ENCODE measurements around the gene FUZ. TPM values are rescaled to one million over a fixed set of nuclear protein-coding genes. Genes with fewer than 3 reads are reported as not detected.

FUZ gene
- total and polyA plus RNA-seq, 2 donors (not counting 1 experiment from before 2014, with no cell fraction given): 30.2 to 31.5 TPM

DNA sequence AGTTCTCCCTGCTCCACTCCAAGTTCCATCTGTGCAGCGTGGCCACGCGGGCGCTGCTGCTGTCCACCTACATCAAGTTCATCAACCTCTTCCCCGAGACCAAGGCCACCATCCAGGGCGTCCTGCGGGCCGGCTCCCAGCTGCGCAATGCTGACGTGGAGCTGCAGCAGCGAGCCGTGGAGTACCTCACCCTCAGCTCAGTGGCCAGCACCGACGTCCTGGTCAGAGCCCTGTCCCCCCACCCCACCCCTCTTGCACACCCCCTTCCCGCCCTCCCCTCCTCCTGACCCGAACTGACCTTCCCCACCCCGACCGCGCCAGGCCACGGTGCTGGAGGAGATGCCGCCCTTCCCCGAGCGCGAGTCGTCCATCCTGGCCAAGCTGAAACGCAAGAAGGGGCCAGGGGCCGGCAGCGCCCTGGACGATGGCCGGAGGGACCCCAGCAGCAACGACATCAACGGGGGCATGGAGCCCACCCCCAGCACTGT is 11.6 kb downstream of the FUZ start:
- intact Hi-C loops (cut with micrococcal nuclease): no loop called here
- Histone ChIP-seq H3K4me2 (replicated peaks; ENCODE audit: low read depth, low read length, poor library complexity, severe bottlenecking) (no peak overlapping the region), H4K20me1 (ENCODE audit: control insufficient read depth, insufficient read depth, low read length, poor library complexity, severe bottlenecking) (no peaks in the 10 kb centered on the region), H3K27me3 (replicated peaks in 1 of 4; ENCODE audit: control extremely low read depth in 1 of 4, control insufficient read depth in 3 of 4, insufficient read depth in 4 of 4, low read length in 3 of 4) (no peaks in the 10 kb centered on the region), H3K4me1 (ENCODE audit: control insufficient read depth in 2 of 2, insufficient read depth in 2 of 2, low read length in 2 of 2) (peaks cover 0 to under 1% of the 10 kb centered on the region in 2 donors), H3K79me2 (ENCODE audit: control insufficient read depth, insufficient read depth, low read length) (no peaks in the 10 kb centered on the region), H3K27ac (ENCODE audit: low read length in 2 of 2) (no peak overlapping the region), H3K36me3 (replicated peaks in 1 of 2; ENCODE audit: control extremely low read depth in 1 of 2, control insufficient read depth in 1 of 2, extremely low read depth in 1 of 2, insufficient read depth in 2 of 2, low read length in 1 of 2) (peaks cover 0 to 71% of the 10 kb centered on the region in 2 experiments), H3K4me3 (ENCODE audit: control extremely low read depth in 1 of 5, extremely low read depth in 1 of 5, insufficient read depth in 1 of 5, low read depth in 2 of 5, low read length in 4 of 5) (no peak overlapping the region), H2AFZ (ENCODE audit: insufficient read depth, low read depth, low read length, poor library complexity, severe bottlenecking) (no peak overlapping the region), H3K9me3 (ENCODE audit: control extremely low read depth in 1 of 3, control insufficient read depth in 2 of 3, insufficient read depth in 1 of 3, low read length in 2 of 3) (peaks cover 0 to 3% (median 0%) of the 10 kb centered on the region in 3 donors), H3K9ac (ENCODE audit: low read length) (no peak overlapping the region)
- no peak for ATAC-seq (ENCODE audit: low read depth)
- ChIA-PET CTCF (no interaction called here), POLR2A (no interaction called here)
- no peak for TF ChIP-seq EZH2 (IDR thresholded peaks at IDR 0.05; ENCODE audit: borderline replicate concordance, insufficient read depth, low read depth, low read length, poor library complexity, severe bottlenecking)
- H3K27ac Mint-ChIP-seq: peak overlapping the region; percentile 41
- DNase-seq: no peak
- WGBS (ENCODE audit: insufficient coverage): 99% methylated on average over 26 of the region's 32 CpGs
- no peak overlapping the region for H3K4me3 Mint-ChIP-seq
- H3K9me3 Mint-ChIP-seq (ENCODE audit: insufficient read depth): no peaks in the 10 kb centered on the region
- H3K27me3 Mint-ChIP-seq: no peaks in the 10 kb centered on the region
- peaks cover 3% of the 10 kb centered on the region for H3K4me1 Mint-ChIP-seq

DNA sequence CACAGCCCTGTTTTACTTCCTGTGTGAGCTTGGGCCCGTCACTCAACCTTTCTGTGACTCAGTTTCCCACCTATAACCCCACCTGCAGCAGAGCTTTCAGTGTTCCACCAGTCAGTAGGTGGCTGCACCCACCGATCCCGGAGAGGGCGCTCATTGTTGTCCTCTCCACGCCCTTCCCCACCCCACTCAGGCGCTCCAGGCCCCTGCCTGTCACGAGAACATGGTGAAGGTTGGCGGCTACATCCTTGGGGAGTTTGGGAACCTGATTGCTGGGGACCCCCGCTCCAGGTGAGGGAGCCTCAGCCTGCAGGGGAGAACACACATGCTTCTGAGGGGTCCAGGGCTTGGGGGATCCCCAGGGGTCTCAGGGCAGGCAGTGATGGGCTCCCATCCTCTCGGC is 12.3 kb downstream of the FUZ start:
- Mint-ChIP-seq H3K27ac (no peak overlapping the region), H3K4me3 (no peak overlapping the region), H3K4me1 (no peaks in the 10 kb centered on the region), H3K9me3 (ENCODE audit: insufficient read depth) (no peaks in the 10 kb centered on the region), H3K27me3 (no peaks in the 10 kb centered on the region)
- Histone ChIP-seq H3K9me3 (ENCODE audit: control extremely low read depth in 1 of 3, control insufficient read depth in 2 of 3, insufficient read depth in 1 of 3, low read length in 2 of 3) (peaks cover 0 to 3% (median 0%) of the 10 kb centered on the region in 3 donors), H3K9ac (ENCODE audit: low read length) (no peak overlapping the region), H2AFZ (ENCODE audit: insufficient read depth, low read depth, low read length, poor library complexity, severe bottlenecking) (no peak overlapping the region), H3K79me2 (ENCODE audit: control insufficient read depth, insufficient read depth, low read length) (no peaks in the 10 kb centered on the region), H4K20me1 (ENCODE audit: control insufficient read depth, insufficient read depth, low read length, poor library complexity, severe bottlenecking) (no peaks in the 10 kb centered on the region), H3K27me3 (replicated peaks in 1 of 4; ENCODE audit: control extremely low read depth in 1 of 4, control insufficient read depth in 3 of 4, insufficient read depth in 4 of 4, low read length in 3 of 4) (no peaks in the 10 kb centered on the region), H3K36me3 (replicated peaks in 1 of 2; ENCODE audit: control extremely low read depth in 1 of 2, control insufficient read depth in 1 of 2, extremely low read depth in 1 of 2, insufficient read depth in 2 of 2, low read length in 1 of 2) (peaks cover 0 to 75% of the 10 kb centered on the region in 2 experiments), H3K4me3 (ENCODE audit: control extremely low read depth in 1 of 5, extremely low read depth in 1 of 5, insufficient read depth in 1 of 5, low read depth in 2 of 5, low read length in 4 of 5) (no peak overlapping the region), H3K4me1 (ENCODE audit: control insufficient read depth in 2 of 2, insufficient read depth in 2 of 2, low read length in 2 of 2) (no peaks in the 10 kb centered on the region), H3K4me2 (replicated peaks; ENCODE audit: low read depth, low read length, poor library complexity, severe bottlenecking) (no peak overlapping the region), H3K27ac (ENCODE audit: low read length in 2 of 2) (no peak overlapping the region)
- 99% methylated on average over 10 of the region's 10 CpGs for WGBS (ENCODE audit: insufficient coverage)
- DNase-seq (no peak), ATAC-seq (ENCODE audit: low read depth) (no peak)
- ChIA-PET CTCF (no interaction called here), POLR2A (no interaction called here)
- no peak for TF ChIP-seq EZH2 (IDR thresholded peaks at IDR 0.05; ENCODE audit: borderline replicate concordance, insufficient read depth, low read depth, low read length, poor library complexity, severe bottlenecking)
- no peak for TF ChIP-seq CTCF (IDR thresholded peaks at IDR 0.05)
- intact Hi-C loops (cut with micrococcal nuclease): no loop called here
